ENCODE data around the gene OSBPL2.
A peak's percentile ranks its signal among the peaks of the same experiment; 100 is the strongest.

OSBPL2 gene

DNA sequence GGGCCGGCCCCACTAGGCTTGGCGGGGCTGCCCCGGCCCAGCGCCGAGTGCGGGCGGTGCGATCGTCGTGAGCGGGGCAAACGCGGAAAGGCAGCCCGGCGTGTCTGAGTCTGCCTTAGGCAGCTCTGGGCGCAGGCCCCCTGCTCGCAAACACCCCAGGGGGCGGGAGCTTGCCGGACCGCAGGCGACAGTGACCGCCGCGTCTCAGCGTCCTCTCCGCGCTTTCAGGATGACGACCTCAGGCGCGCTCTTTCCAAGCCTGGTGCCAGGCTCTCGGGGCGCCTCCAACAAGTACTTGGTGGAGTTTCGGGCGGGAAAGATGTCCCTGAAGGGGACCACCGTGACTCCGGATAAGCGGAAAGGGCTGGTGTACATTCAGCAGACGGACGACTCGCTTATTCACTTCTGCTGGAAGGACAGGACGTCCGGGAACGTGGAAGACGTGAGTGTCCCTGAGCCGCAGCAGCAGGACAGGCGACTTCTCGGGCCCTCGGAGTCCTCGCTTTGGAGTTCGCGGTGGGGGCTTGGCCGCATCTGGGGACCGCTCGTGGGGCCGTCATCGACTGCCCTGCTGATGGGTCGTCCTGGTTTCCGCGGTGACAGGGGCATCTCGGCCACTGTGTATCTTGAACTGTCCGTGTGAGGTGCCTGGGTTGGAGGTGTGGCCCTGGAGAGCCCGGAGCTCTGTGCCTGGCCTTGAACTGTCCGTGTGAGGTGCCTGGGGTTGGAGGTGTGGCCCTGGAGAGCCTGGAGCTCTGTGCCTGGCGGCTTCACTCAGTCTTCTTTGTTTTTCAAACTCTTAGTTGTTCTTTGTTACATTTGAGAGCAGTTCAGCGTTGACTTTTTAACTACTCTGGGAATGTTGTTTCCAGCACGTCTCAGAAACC lies 65.3 kb downstream of the OSBPL2 start:
- TF ChIP-seq, protein P1, sequence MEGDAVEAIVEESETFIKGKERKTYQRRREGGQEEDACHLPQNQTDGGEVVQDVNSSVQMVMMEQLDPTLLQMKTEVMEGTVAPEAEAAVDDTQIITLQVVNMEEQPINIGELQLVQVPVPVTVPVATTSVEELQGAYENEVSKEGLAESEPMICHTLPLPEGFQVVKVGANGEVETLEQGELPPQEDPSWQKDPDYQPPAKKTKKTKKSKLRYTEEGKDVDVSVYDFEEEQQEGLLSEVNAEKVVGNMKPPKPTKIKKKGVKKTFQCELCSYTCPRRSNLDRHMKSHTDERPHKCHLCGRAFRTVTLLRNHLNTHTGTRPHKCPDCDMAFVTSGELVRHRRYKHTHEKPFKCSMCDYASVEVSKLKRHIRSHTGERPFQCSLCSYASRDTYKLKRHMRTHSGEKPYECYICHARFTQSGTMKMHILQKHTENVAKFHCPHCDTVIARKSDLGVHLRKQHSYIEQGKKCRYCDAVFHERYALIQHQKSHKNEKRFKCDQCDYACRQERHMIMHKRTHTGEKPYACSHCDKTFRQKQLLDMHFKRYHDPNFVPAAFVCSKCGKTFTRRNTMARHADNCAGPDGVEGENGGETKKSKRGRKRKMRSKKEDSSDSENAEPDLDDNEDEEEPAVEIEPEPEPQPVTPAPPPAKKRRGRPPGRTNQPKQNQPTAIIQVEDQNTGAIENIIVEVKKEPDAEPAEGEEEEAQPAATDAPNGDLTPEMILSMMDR (IDR thresholded peaks at IDR 0.05; ENCODE audit: low read length, missing control alignments): no peak
- H3K4me3 ChIP-seq (replicated peaks; ENCODE audit: low read depth, low read length): peak overlapping the region; percentile 82
- DNase-seq (ENCODE audit: low read depth): no peak

DNA sequence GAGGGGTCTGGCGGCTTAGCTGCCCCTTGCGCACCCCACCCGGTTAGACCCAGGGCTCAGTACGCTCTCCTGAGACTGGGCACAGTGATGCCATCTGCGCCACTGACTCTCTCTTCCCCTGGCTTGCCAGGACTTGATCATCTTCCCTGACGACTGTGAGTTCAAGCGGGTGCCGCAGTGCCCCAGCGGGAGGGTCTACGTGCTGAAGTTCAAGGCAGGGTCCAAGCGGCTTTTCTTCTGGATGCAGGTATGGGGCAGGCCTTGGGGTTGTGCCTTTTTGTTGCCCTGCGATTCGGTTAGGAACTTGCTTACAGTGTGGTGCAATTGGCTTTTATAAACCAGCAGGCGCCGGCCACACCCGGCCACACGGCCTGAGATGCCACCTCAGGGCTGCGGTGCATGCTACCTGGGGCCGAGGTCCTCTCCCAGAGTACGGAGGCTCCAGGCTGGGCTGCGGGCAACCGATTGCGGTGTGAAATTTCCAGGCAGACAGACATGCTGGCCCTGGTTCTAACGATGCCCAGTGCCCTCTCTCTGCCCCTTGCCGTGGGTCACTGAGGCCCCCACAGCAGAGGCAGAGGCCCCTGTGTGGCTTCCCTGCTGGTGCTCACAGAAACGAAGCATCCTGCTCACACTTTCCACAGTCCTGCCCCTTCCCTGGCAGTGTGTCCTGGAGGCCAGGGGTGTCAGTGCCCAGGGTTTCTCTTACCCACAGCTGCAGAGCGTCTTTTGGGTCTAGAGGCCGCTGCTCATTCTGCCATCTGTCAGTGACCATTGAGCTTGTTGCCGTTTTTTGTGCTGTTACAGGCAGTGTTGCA lies 66.2 kb downstream of the OSBPL2 start:
- TF ChIP-seq, protein P1 (IDR thresholded peaks at IDR 0.05; ENCODE audit: low read length, missing control alignments): no peak
- H3K4me3 ChIP-seq (replicated peaks; ENCODE audit: low read depth, low read length): peak overlapping the region; percentile 82
- no peak for DNase-seq (ENCODE audit: low read depth)

- peak overlapping the region; percentile 82 for H3K4me3 ChIP-seq (replicated peaks; ENCODE audit: low read depth, low read length)
- TF ChIP-seq, protein P1 (IDR thresholded peaks at IDR 0.05; ENCODE audit: low read length, missing control alignments): no peak
- no peak for DNase-seq (ENCODE audit: low read depth)
Measured at GRCh38 chr20:62305149-62305764, 66.9 kb downstream of the OSBPL2 start.

GRCh38 chr20:62305765-62306413 lies 67.6 kb downstream of the OSBPL2 start:
- DNase-seq (ENCODE audit: low read depth): no peak
- TF ChIP-seq, protein P1 (IDR thresholded peaks at IDR 0.05; ENCODE audit: low read length, missing control alignments): no peak
- H3K4me3 ChIP-seq (replicated peaks; ENCODE audit: low read depth, low read length): no peak overlapping the region

DNA sequence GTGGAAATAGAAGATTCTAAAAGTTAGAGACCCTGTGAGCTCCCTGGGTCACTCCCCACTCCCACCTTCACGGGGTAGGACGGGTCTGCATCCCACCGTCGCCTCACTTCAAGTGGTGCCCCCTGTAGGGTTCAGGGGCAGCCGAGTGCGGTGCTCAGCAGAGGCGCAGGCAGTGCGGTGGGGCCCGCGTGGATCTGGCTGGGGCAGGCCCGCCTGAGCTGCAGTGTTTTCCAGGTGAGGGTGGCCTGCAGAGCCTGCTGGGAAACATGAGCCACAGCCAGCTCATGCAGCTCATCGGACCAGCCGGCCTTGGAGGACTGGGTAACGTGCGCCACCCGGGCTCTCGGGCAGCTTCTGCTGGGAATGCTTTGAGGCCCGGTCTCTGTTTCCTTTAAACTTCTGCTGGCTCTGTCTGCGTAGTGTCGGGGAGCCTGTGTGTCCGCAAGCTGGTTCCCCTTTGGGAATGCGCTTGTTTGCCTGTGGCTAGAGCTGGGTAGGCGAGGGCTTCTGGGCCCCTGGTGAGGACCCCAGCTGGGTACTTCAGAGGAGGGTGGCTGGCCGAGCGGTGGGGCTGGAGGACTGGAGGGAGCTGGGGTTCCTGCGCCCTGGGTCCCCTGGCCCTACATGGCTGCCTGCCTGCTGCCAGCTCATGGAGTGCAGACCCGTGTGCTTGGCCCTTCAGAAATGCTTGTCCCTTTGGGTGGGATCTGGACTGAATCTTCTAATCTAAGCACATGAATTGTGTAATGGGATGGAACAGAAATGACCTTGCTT lies 68.3 kb downstream of the OSBPL2 start:
- no peak for DNase-seq (ENCODE audit: low read depth)
- TF ChIP-seq, protein P1 (IDR thresholded peaks at IDR 0.05; ENCODE audit: low read length, missing control alignments): no peak
- H3K4me3 ChIP-seq (replicated peaks; ENCODE audit: low read depth, low read length): no peak overlapping the region
